ENCODE measurements around the gene LILRB5. TPM values are rescaled to one million over a fixed set of nuclear protein-coding genes. Genes with fewer than 3 reads are reported as not detected.
"Not testable (repeated sequence)": the region's sequence is repeated elsewhere in the genome, so short reads cannot be mapped to it uniquely, and the experiment has no call there.

The LILRB5 gene
- total and polyA plus RNA-seq, 2 donors from 2014 or later = 1.1 to 5.9 TPM

GRCh38 chr19:54279406-54279962, 22.4 kb upstream of the LILRB5 start:
- Histone ChIP-seq H3K27me3 (ENCODE audit: control insufficient read depth, insufficient read depth, low read length) (no peaks in the 10 kb centered on the region), H3K9ac (ENCODE audit: low read length in 3 of 3) (no peak overlapping the region), H3K36me3 (ENCODE audit: control insufficient read depth in 2 of 3, insufficient read depth in 3 of 3, low read length in 3 of 3) (no peaks in the 10 kb centered on the region), H3K4me3 (ENCODE audit: low read length in 3 of 3) (no peak overlapping the region), H3K9me3 (ENCODE audit: control insufficient read depth in 2 of 3, insufficient read depth in 1 of 3, low read length in 3 of 3) (no peaks in the 10 kb centered on the region), H3K4me1 (ENCODE audit: control insufficient read depth in 2 of 3, insufficient read depth in 2 of 3, low read depth in 1 of 3, low read length in 3 of 3) (no peaks in the 10 kb centered on the region), H3K27ac (ENCODE audit: low read depth in 2 of 2, low read length in 2 of 2) (no peak overlapping the region)
- intact Hi-C loops (cut with DNase I) = no loop called here
- no peak for TF ChIP-seq CTCF (IDR thresholded peaks at IDR 0.05; ENCODE audit: borderline replicate concordance, extremely low read depth, insufficient read depth)
- DNase-seq (no peak), FAIRE-seq (no peak)

- DNase-seq; FAIRE-seq; H3K9ac ChIP-seq (ENCODE audit: low read length in 3 of 3); H3K36me3 ChIP-seq (ENCODE audit: control insufficient read depth in 2 of 3, insufficient read depth in 3 of 3, low read length in 3 of 3); H3K9me3 ChIP-seq (ENCODE audit: control insufficient read depth in 2 of 3, insufficient read depth in 1 of 3, low read length in 3 of 3); intact Hi-C loops (cut with DNase I); H3K27ac ChIP-seq (ENCODE audit: low read depth in 2 of 2, low read length in 2 of 2); H3K27me3 ChIP-seq (ENCODE audit: control insufficient read depth, insufficient read depth, low read length); H3K4me3 ChIP-seq (ENCODE audit: low read length in 3 of 3); H3K4me1 ChIP-seq (ENCODE audit: control insufficient read depth in 2 of 3, insufficient read depth in 2 of 3, low read depth in 1 of 3, low read length in 3 of 3): not testable (repeated sequence)
These were observed 21.6 kb upstream of the LILRB5 start for GRCh38 chr19:54278571-54279195.

GRCh38 chr19:54278056-54278455, 21.0 kb upstream of the LILRB5 start:
- H3K9me3 ChIP-seq (ENCODE audit: control insufficient read depth in 2 of 3, insufficient read depth in 1 of 3, low read length in 3 of 3); H3K27ac ChIP-seq (ENCODE audit: low read depth in 2 of 2, low read length in 2 of 2); H3K4me1 ChIP-seq (ENCODE audit: control insufficient read depth in 2 of 3, insufficient read depth in 2 of 3, low read depth in 1 of 3, low read length in 3 of 3); H3K27me3 ChIP-seq (ENCODE audit: control insufficient read depth, insufficient read depth, low read length); DNase-seq; H3K9ac ChIP-seq (ENCODE audit: low read length in 3 of 3); H3K36me3 ChIP-seq (ENCODE audit: control insufficient read depth in 2 of 3, insufficient read depth in 3 of 3, low read length in 3 of 3); intact Hi-C loops (cut with DNase I); H3K4me3 ChIP-seq (ENCODE audit: low read length in 3 of 3); FAIRE-seq: not testable (repeated sequence)

GRCh38 chr19:54277111-54277615, 20.1 kb upstream of the LILRB5 start:
- DNase-seq; H3K27me3 ChIP-seq (ENCODE audit: control insufficient read depth, insufficient read depth, low read length); intact Hi-C loops (cut with DNase I): not testable (repeated sequence)

GRCh38 chr19:54275951-54276350, 18.9 kb upstream of the LILRB5 start:
- FAIRE-seq = no peak
- no peaks in the 10 kb centered on the region for H3K27me3 ChIP-seq (ENCODE audit: control insufficient read depth, insufficient read depth, low read length)
- H3K27ac ChIP-seq (ENCODE audit: low read depth in 2 of 2, low read length in 2 of 2) = no peak overlapping the region
- TF ChIP-seq CTCF (IDR thresholded peaks at IDR 0.05; ENCODE audit: borderline replicate concordance, extremely low read depth, insufficient read depth) = no peak
- no peak overlapping the region for H3K9ac ChIP-seq (ENCODE audit: low read length in 3 of 3)
- H3K36me3 ChIP-seq (ENCODE audit: control insufficient read depth in 2 of 3, insufficient read depth in 3 of 3, low read length in 3 of 3) = no peaks in the 10 kb centered on the region
- H3K4me3 ChIP-seq (ENCODE audit: low read length in 3 of 3) = no peak overlapping the region
- H3K4me1 ChIP-seq (ENCODE audit: control insufficient read depth in 2 of 3, insufficient read depth in 2 of 3, low read depth in 1 of 3, low read length in 3 of 3) = no peaks in the 10 kb centered on the region
- no peaks in the 10 kb centered on the region for H3K9me3 ChIP-seq (ENCODE audit: control insufficient read depth in 2 of 3, insufficient read depth in 1 of 3, low read length in 3 of 3)
- no peak for DNase-seq
- intact Hi-C loops (cut with DNase I) = no loop called here

More at GRCh38 chr19:54277111-54277615, 20.1 kb upstream of the LILRB5 start:
- not testable (repeated sequence) for H3K4me1 ChIP-seq (ENCODE audit: control insufficient read depth in 2 of 3, insufficient read depth in 2 of 3, low read depth in 1 of 3, low read length in 3 of 3); H3K36me3 ChIP-seq (ENCODE audit: control insufficient read depth in 2 of 3, insufficient read depth in 3 of 3, low read length in 3 of 3); H3K9me3 ChIP-seq (ENCODE audit: control insufficient read depth in 2 of 3, insufficient read depth in 1 of 3, low read length in 3 of 3); H3K27ac ChIP-seq (ENCODE audit: low read depth in 2 of 2, low read length in 2 of 2); FAIRE-seq; H3K4me3 ChIP-seq (ENCODE audit: low read length in 3 of 3); H3K9ac ChIP-seq (ENCODE audit: low read length in 3 of 3)

- H3K36me3 ChIP-seq (ENCODE audit: control insufficient read depth in 2 of 3, insufficient read depth in 3 of 3, low read length in 3 of 3); H3K9me3 ChIP-seq (ENCODE audit: control insufficient read depth in 2 of 3, insufficient read depth in 1 of 3, low read length in 3 of 3); DNase-seq; H3K9ac ChIP-seq (ENCODE audit: low read length in 3 of 3); FAIRE-seq; H3K4me1 ChIP-seq (ENCODE audit: control insufficient read depth in 2 of 3, insufficient read depth in 2 of 3, low read depth in 1 of 3, low read length in 3 of 3); H3K4me3 ChIP-seq (ENCODE audit: low read length in 3 of 3); H3K27ac ChIP-seq (ENCODE audit: low read depth in 2 of 2, low read length in 2 of 2); intact Hi-C loops (cut with DNase I); H3K27me3 ChIP-seq (ENCODE audit: control insufficient read depth, insufficient read depth, low read length): not testable (repeated sequence)
These were observed 17.4 kb upstream of the LILRB5 start for GRCh38 chr19:54274516-54274915.

All from kidney (tissue), 14 donors.